Tibial nerve (tissue), 3 donors: Measurements from ENCODE around the gene CHST7.

Experiments
- POLR2A ChIP-seq, 2 donors: fragments of 450-650 bp; IDR thresholded peaks; one replicate each; pipeline ENCODE4 v1.6.1; 2017; ENCODE audit warnings: antibody characterized with exemption in 2 of 2, mild to moderate bottlenecking in 2 of 2, moderate library complexity in 2 of 2
- TF ChIP-seq, protein P1 (sequence below), 5 experiments: fragments of 200-600 bp in 3 of 5; fragments of 450-650 bp in 2 of 5; sonication (generic) in 3 of 5; IDR thresholded peaks; one replicate each; pipeline ENCODE4 v1.5.1; 2016 to 2019; ENCODE audit warnings: antibody characterized with exemption in 5 of 5, mild to moderate bottlenecking in 3 of 5, moderate library complexity in 2 of 5

DNA sequence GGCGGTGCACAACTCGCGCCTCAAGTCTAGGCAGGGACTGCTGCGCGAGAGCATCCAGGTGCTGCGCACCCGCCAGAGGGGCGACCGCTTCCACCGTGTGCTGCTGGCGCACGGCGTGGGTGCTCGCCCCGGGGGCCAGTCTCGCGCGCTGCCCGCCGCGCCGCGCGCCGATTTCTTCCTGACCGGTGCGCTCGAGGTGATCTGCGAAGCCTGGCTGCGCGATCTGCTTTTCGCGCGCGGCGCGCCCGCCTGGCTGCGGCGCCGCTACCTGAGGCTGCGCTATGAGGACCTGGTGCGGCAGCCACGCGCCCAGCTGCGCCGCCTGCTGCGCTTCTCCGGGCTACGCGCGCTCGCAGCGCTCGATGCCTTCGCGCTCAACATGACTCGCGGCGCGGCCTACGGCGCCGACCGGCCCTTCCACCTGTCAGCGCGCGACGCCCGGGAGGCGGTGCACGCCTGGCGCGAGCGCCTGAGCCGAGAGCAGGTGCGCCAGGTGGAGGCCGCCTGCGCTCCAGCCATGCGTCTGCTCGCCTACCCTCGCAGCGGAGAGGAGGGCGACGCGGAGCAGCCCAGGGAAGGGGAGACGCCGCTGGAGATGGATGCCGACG is 1.3 kb downstream of the CHST7 start:
- TF ChIP-seq, protein P1, sequence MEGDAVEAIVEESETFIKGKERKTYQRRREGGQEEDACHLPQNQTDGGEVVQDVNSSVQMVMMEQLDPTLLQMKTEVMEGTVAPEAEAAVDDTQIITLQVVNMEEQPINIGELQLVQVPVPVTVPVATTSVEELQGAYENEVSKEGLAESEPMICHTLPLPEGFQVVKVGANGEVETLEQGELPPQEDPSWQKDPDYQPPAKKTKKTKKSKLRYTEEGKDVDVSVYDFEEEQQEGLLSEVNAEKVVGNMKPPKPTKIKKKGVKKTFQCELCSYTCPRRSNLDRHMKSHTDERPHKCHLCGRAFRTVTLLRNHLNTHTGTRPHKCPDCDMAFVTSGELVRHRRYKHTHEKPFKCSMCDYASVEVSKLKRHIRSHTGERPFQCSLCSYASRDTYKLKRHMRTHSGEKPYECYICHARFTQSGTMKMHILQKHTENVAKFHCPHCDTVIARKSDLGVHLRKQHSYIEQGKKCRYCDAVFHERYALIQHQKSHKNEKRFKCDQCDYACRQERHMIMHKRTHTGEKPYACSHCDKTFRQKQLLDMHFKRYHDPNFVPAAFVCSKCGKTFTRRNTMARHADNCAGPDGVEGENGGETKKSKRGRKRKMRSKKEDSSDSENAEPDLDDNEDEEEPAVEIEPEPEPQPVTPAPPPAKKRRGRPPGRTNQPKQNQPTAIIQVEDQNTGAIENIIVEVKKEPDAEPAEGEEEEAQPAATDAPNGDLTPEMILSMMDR (IDR thresholded peaks at IDR 0.05): no peak
- TF ChIP-seq POLR2A (IDR thresholded peaks at IDR 0.05): no peak
